Activated T-cell treated with anti-CD3 and anti-CD28 coated beads for 24 hours (primary cell): ENCODE data around the gene MACROH2A1.

Source experiments
- DNase-seq: peaks from one replicate; pipeline ENCODE4 v3.0.0-alpha.2; 2020; ENCODE audit warnings: low read depth

Gene MACROH2A1

DNA sequence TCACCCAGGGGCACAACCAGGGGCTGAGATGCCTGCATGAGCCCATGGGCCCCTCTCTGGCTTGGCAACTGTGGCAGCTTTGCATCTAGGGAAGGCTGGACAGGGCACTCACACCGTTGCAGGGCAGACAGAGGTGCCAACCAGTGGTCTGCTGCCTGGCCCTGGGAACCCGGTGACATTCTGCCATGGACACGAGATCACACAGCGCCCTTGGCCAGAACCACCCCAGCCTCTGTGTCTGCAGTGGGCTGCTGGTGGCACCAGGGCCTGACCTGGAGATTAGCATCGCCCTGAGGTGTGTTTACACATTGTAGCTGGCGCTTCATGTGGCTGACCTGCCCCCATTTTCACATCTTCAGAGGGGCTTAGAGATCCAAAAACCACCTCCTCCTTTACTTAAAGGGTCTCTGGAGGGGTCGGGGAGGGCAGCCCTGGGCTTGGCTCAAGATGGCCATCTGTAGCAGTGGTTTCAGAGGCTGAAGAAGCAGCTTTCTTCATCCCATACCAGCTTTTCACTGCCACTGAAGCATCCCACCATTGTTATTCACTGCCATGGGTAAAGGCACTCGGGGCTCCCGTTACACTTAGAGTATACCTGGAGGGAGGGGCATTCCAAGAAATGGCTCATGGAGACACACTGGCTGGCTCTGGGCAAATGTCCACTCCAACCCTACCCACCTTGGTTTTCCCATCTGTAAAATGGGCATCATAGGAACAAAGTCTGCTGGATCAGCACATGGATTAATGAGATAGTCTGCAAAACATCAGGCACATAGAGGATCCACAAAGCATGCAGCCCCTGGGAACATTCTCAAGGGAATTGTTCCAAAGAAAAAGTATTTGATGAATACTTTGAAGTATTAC is 36.7 kb upstream of the MACROH2A1 start:
- DNase-seq = no peak

GRCh38 chr5:135434591-135435466 is 35.8 kb upstream of the MACROH2A1 start:
- DNase-seq = no peak

GRCh38 chr5:135433681-135434426 is 34.8 kb upstream of the MACROH2A1 start:
- no peak for DNase-seq

- no peak for DNase-seq
These were observed 33.1 kb upstream of the MACROH2A1 start for GRCh38 chr5:135432113-135432512.

DNA sequence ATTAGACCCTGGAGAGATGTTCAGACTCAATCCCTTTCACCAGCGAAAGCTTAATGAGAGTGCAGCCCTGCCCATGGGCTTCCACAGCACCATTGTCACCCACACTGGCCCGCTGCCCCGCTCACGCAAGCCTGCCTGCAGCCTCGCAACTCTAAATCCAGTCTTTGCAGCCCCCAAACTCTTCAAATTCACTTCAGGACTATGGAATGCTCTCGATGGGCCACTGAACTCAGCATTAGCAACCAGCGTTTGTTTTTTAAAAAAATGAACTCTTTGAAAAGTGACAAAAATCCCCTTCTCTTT is 31.1 kb upstream of the MACROH2A1 start:
- DNase-seq = no peak

DNA sequence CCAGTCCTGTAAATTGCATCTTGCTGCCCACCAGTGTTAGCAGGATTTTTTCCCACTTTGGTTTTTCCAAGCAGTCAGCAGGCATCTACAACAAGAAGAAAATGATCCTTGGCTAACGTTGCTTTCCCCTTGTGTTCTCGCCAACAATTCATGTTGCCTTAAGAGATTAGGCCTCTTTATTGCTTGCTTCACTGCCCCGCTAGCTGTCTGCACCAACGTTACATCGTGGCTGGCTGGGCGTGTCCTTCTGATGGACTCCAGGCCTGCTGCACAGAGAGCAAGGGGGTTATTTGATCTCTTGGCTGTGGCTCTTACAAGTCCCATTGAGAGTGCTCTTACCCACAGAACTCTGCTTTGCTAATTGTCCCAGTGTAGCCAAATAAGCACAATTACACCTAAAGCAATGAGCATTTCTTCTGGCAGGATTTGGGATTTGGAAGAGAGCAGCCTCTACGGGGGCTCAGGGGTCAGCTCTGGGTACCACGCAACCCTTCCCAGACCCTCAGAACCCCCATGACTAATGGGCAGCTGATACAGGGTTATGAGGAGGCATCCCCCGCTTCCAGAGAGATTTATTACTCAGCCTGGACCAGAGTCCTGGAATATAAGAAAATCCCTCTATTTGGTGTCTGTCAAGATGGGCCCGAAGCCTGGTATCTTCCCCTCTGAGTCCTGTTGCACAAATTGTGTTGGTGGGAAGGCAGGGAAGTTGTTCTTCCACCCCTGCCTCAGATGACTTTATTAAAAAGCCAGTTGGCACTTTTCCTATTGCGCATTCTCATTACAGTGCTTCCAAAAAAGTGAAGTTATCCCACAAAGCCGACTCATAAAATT is 30.5 kb upstream of the MACROH2A1 start:
- DNase-seq = no peak

DNA sequence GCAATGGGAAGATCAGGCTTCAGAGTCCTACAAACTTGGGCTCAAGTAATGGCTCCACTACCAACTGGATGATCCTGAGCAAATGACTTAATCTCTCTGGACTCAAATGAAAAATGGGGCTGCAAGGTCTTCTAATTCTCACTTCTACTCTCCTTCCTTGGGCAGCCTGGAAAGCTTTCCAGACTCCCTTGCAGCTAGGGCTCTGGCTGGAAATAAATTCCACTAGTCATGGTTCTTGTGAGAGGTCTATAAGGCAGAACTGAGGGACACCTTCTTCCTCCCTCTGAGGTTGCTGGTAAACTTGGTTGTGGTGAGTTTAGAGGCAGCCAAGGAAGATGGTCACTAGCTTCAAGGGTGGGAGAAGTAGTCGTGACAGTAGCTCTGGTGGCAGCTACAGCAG is 29.6 kb upstream of the MACROH2A1 start:
- no peak for DNase-seq

DNA sequence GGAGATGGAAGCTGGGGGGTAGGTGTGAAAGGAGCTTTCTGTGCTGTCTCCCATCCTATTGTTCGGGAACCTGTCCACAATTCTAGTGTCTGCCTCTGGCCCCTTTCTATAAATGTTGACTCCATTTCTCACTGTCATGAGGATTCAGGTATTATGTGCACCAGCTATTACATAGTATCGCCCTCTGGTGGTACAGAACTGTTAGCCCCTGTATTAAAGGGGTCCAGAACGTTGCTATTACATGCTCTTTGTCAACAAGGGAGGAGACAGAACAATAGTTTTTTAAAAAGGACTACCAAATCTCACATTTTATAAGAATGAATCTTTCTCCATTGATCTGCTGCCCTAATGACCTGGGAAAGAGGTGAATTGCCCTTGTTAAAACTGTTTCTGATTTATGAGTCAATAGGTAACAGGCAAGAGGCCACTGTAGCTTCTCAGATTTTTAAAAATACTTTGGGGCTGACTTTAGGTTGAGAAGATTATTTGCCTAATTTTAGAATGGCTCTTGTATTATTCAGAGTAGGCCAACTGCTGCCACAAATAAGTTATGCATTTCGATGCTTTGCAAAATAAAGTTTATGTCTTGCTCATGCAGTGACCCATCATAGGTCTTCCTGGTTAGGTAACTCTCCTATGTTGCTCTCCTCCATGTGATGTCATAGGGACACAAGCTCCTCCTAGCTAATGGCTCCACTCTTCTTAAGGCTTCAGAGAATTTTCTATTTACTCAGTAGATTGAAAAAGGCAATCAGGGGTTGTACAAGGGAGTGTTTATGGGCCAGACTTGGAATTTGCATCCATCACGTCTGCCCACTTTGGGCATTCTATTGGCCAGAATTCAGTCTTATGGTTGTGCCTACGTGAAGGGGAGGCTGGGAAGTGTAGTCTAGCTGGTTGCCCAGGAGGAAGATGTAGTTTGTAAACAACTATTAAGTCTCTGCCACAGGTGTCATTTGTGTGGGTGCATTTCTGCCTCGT is 27.4 kb upstream of the MACROH2A1 start:
- DNase-seq = peak; percentile 12

- no peak for DNase-seq
These were observed 26.6 kb upstream of the MACROH2A1 start for GRCh38 chr5:135425641-135426040.

DNA sequence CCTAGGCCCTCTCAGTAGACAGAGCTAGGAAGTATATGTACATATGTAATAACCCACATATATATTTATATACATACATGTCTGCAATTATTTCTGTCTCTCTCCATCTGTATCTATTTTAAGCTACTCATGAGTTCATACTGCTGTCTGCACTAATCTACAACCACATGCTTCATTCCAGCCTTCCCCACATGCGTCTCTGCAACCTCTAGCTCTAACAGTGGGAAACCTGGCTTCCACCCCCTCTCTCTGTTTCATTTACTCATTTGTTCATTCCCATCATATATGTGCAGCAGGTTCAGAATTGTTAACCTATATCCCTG is 24.8 kb upstream of the MACROH2A1 start:
- DNase-seq = no peak

GRCh38 chr5:135423146-135423845 is 24.3 kb upstream of the MACROH2A1 start:
- no peak for DNase-seq

DNA sequence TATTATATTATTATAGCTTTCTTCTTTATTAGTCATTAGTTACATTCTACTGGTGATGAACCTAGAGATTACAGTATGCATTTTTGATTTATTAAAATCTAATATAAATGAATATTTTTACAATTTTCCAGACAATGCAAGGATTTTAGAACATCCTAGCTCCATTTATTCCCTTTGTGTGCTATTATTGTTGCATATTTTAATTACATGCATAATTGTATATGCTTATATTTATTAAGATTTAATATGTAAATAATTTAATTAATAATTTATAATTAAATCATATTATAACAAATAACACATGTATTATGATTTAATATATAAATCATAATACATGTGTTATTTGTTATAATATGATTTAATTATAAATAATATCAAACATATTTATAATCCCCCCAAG is 23.4 kb upstream of the MACROH2A1 start:
- no peak for DNase-seq

DNA sequence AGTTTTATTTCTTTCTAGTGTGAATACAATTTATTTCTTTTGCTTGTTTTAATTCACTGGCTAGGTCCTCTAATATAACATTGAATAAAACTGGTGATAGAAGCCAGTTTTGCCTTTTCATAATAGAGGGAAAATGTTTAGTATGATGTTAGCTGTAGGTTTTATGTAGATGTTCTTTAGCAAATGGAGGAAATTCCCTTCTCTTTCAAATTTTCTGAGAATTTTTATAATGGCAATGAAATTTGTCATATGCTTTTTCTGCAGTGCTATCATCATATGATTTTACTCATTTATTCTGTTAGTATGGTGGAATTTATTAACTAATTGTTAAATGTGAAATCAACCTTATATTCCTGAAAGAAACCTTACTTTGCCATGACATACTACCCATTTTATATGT is 18.1 kb upstream of the MACROH2A1 start:
- DNase-seq = no peak

DNA sequence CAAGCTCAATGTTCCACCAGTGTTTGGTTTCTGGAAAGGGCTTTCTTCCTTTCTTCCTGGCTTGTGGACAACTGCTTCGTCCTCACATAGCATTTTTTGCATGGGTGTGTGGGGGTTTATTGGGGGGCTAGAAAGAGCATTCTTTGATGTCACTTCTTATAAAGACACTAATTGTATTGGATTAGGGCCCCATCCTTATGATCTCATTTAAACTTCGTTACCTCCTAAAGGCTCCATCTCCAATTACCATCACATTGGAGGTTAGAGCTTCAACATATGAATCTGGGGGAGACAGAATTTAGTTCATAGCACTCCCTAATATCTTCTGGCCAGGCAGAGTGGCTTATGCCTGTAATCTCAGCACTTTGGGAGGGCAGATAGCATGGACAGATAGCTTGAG is 6.1 kb upstream of the MACROH2A1 start:
- no peak for DNase-seq

GRCh38 chr5:135402031-135402430 is 3.0 kb upstream of the MACROH2A1 start:
- DNase-seq = no peak

- DNase-seq = no peak
These were observed 1.8 kb upstream of the MACROH2A1 start for GRCh38 chr5:135400866-135401265.

GRCh38 chr5:135399794-135400542 is 937 bp upstream of the MACROH2A1 start:
- DNase-seq = no peak

GRCh38 chr5:135398160-135398854 is 724 bp downstream of the MACROH2A1 start:
- peak; percentile 21 for DNase-seq

GRCh38 chr5:135397084-135397483 is 1.9 kb downstream of the MACROH2A1 start:
- no peak for DNase-seq
